ENCODE results near the gene S100A8. TPM values are rescaled to one million over a fixed set of nuclear protein-coding genes. Genes with fewer than 3 reads are reported as not detected.

The S100A8 gene
- total RNA-seq, 4 donors from 2014 or later = 2.4 to 118 (median 10.6) TPM

- Histone ChIP-seq H3K4me3 (no peak overlapping the region), H3K27ac (no peak overlapping the region), H3K4me1 (no peaks in the 10 kb centered on the region), H3K36me3 (no peaks in the 10 kb centered on the region), H3K27me3 (no peaks in the 10 kb centered on the region), H3K9me3 (no peaks in the 10 kb centered on the region)
- TF ChIP-seq POLR2A (IDR thresholded peaks at IDR 0.05) (no peak), EP300 (IDR thresholded peaks at IDR 0.05) (no peak), CTCF (IDR thresholded peaks at IDR 0.05) (no peak)
- 68 to 79% methylated on average over 3 of the region's 3 CpGs for WGBS, 2 donors
- DNase-seq (ENCODE audit: low spot score in 2 of 2) = no peak
Observed at GRCh38 chr1:153362187-153362775, 28.6 kb downstream of the S100A8 start.

GRCh38 chr1:153361480-153362109, 29.3 kb downstream of the S100A8 start:
- DNase-seq (ENCODE audit: low spot score in 2 of 2) = no peak
- WGBS, 2 donors = 81 to 85% methylated on average over 4 of the region's 4 CpGs

GRCh38 chr1:153360592-153361479, 30.0 kb downstream of the S100A8 start:
- no peak for TF ChIP-seq CTCF (IDR thresholded peaks at IDR 0.05)
- no peak for TF ChIP-seq POLR2A (IDR thresholded peaks at IDR 0.05)
- no peak for TF ChIP-seq EP300 (IDR thresholded peaks at IDR 0.05)
- Histone ChIP-seq H3K36me3 (no peaks in the 10 kb centered on the region), H3K27me3 (no peaks in the 10 kb centered on the region), H3K9me3 (no peaks in the 10 kb centered on the region), H3K4me3 (no peak overlapping the region), H3K27ac (no peak overlapping the region), H3K4me1 (peaks cover 0 to 6% (median 0%) of the 10 kb centered on the region in 4 donors)
- WGBS, 2 donors = 83 to 85% methylated on average over 4 to 11 of the region's 11 CpGs
- no peak for DNase-seq (ENCODE audit: low spot score in 2 of 2)

More at GRCh38 chr1:153361480-153362109, 29.3 kb downstream of the S100A8 start:
- TF ChIP-seq POLR2A (IDR thresholded peaks at IDR 0.05) = no peak
- TF ChIP-seq EP300 (IDR thresholded peaks at IDR 0.05) = no peak
- TF ChIP-seq CTCF (IDR thresholded peaks at IDR 0.05) = no peak
- H3K36me3 ChIP-seq = no peaks in the 10 kb centered on the region
- H3K27ac ChIP-seq = no peak overlapping the region
- no peaks in the 10 kb centered on the region for H3K9me3 ChIP-seq
- no peak overlapping the region for H3K4me3 ChIP-seq
- peaks cover 0 to 6% (median 0%) of the 10 kb centered on the region in 4 donors for H3K4me1 ChIP-seq
- H3K27me3 ChIP-seq = no peaks in the 10 kb centered on the region

- 60 to 61% methylated on average over 2 of the region's 2 CpGs for WGBS, 2 donors
- Histone ChIP-seq H3K4me1 (peaks cover 0 to 6% (median 0%) of the 10 kb centered on the region in 4 donors), H3K9me3 (no peaks in the 10 kb centered on the region), H3K36me3 (no peaks in the 10 kb centered on the region), H3K27ac (no peak overlapping the region), H3K4me3 (no peak overlapping the region), H3K27me3 (no peaks in the 10 kb centered on the region)
- TF ChIP-seq POLR2A (IDR thresholded peaks at IDR 0.05) (no peak), EP300 (IDR thresholded peaks at IDR 0.05) (no peak), CTCF (IDR thresholded peaks at IDR 0.05) (no peak)
- DNase-seq (ENCODE audit: low spot score in 2 of 2) = no peak
Observed at GRCh38 chr1:153360190-153360589, 30.7 kb downstream of the S100A8 start.
